Progenitor cell of endocrine pancreas (in vitro differentiated cells): ENCODE results near the gene MPRIP. TPM values are rescaled to one million over a fixed set of nuclear protein-coding genes. Genes with fewer than 3 reads are reported as not detected.

Source experiments
- DNase-seq: peaks from one replicate; pipeline ENCODE4 v3.0.0; 2021; ENCODE audit warnings: low spot score; ENCODE audit not compliant: unreplicated experiment
- H3K27ac Mint-ChIP-seq: 2 replicates; pipeline ENCODE4 v1.8.0; 2021; ENCODE audit warnings: mild to moderate bottlenecking, moderate library complexity, mixed read lengths
- H3K27me3 Mint-ChIP-seq: 2 replicates; pipeline ENCODE4 v1.8.0; 2021; ENCODE audit warnings: mixed read lengths
- H3K36me3 Mint-ChIP-seq: 2 replicates; pipeline ENCODE4 v1.8.0; 2022; ENCODE audit warnings: mixed read lengths; ENCODE audit not compliant: insufficient read depth
- H3K4me1 Mint-ChIP-seq: 2 replicates; pipeline ENCODE4 v1.8.0; 2021; ENCODE audit warnings: low read depth, mixed read lengths
- H3K4me3 Mint-ChIP-seq: 2 replicates; pipeline ENCODE4 v1.8.0; 2021; ENCODE audit warnings: low read depth, mild to moderate bottlenecking, moderate library complexity, mixed read lengths
- H3K9me3 Mint-ChIP-seq: 2 replicates; pipeline ENCODE4 v1.8.0; 2021; ENCODE audit warnings: low read depth, mixed read lengths
- total RNA-seq: library from RNA; stranded (reverse); gene quantifications from 2 replicates; pipeline ENCODE4 v1.2.1, GENCODE V29; 2021
- TF ChIP-seq, protein P1 (sequence below): fragments of 200-600 bp; sonication (generic); IDR thresholded peaks from one replicate; pipeline ENCODE4 v1.5.0; 2021; ENCODE audit warnings: antibody characterized with exemption, mild to moderate bottlenecking; ENCODE audit not compliant: unreplicated experiment

Gene MPRIP
- total RNA-seq, 1 donor from 2014 or later: 195 TPM

GRCh38 chr17:17126131-17127110, 84.2 kb downstream of the MPRIP start:
- Mint-ChIP-seq H3K27me3 (no peaks in the 10 kb centered on the region), H3K36me3 (peaks cover 2% of the 10 kb centered on the region), H3K4me3 (no peak overlapping the region), H3K27ac (no peak overlapping the region), H3K9me3 (no peaks in the 10 kb centered on the region), H3K4me1 (no peaks in the 10 kb centered on the region)
- TF ChIP-seq, protein P1, sequence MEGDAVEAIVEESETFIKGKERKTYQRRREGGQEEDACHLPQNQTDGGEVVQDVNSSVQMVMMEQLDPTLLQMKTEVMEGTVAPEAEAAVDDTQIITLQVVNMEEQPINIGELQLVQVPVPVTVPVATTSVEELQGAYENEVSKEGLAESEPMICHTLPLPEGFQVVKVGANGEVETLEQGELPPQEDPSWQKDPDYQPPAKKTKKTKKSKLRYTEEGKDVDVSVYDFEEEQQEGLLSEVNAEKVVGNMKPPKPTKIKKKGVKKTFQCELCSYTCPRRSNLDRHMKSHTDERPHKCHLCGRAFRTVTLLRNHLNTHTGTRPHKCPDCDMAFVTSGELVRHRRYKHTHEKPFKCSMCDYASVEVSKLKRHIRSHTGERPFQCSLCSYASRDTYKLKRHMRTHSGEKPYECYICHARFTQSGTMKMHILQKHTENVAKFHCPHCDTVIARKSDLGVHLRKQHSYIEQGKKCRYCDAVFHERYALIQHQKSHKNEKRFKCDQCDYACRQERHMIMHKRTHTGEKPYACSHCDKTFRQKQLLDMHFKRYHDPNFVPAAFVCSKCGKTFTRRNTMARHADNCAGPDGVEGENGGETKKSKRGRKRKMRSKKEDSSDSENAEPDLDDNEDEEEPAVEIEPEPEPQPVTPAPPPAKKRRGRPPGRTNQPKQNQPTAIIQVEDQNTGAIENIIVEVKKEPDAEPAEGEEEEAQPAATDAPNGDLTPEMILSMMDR: no peak
- no peak for DNase-seq

DNA sequence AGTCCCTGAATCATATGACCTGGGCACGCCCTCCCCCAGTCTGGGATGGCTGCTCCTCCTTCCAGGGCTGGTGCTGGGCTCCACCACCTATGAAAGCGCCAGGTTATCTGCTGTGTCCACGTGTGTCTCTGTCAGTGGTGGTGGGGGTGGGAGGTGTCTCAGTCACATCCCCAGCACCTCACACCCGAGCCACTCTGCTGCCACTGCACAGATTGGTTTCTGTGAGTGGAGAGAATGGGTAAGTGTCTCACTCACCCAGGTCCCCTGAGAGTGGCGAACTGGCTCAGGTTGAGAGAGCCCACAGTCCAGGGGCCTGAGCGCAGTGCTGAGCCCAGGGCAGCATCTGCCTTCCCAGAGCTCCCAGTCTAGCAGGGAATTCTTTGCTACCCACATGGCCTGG, 84.9 kb downstream of the MPRIP start:
- TF ChIP-seq, protein P1: no peak
- Mint-ChIP-seq H3K9me3 (no peaks in the 10 kb centered on the region), H3K36me3 (peaks cover 2% of the 10 kb centered on the region), H3K4me3 (no peak overlapping the region), H3K4me1 (no peaks in the 10 kb centered on the region), H3K27ac (no peak overlapping the region), H3K27me3 (no peaks in the 10 kb centered on the region)
- DNase-seq: no peak

- Mint-ChIP-seq H3K9me3 (no peaks in the 10 kb centered on the region), H3K27me3 (no peaks in the 10 kb centered on the region), H3K4me3 (no peak overlapping the region), H3K4me1 (no peaks in the 10 kb centered on the region), H3K36me3 (peaks cover 2% of the 10 kb centered on the region), H3K27ac (no peak overlapping the region)
- TF ChIP-seq, protein P1: no peak
- DNase-seq: no peak
Measured at GRCh38 chr17:17127730-17128291, 85.6 kb downstream of the MPRIP start.

GRCh38 chr17:17128476-17129075, 86.3 kb downstream of the MPRIP start:
- H3K4me1 Mint-ChIP-seq: no peaks in the 10 kb centered on the region
- no peaks in the 10 kb centered on the region for H3K9me3 Mint-ChIP-seq
- DNase-seq: no peak
- TF ChIP-seq, protein P1: no peak
- H3K4me3 Mint-ChIP-seq: no peak overlapping the region
- no peak overlapping the region for H3K27ac Mint-ChIP-seq
- no peaks in the 10 kb centered on the region for H3K27me3 Mint-ChIP-seq
- peaks cover 2% of the 10 kb centered on the region for H3K36me3 Mint-ChIP-seq

- H3K27me3 Mint-ChIP-seq: no peaks in the 10 kb centered on the region
- DNase-seq: no peak
- no peaks in the 10 kb centered on the region for H3K4me1 Mint-ChIP-seq
- TF ChIP-seq, protein P1: no peak
- no peaks in the 10 kb centered on the region for H3K9me3 Mint-ChIP-seq
- peaks cover 2% of the 10 kb centered on the region for H3K36me3 Mint-ChIP-seq
- no peak overlapping the region for H3K27ac Mint-ChIP-seq
- no peak overlapping the region for H3K4me3 Mint-ChIP-seq
Measured at GRCh38 chr17:17129466-17129865, 87.2 kb downstream of the MPRIP start.
